ENCODE results near the gene KRT81.
"Not testable (repeated sequence)": the region's sequence is repeated elsewhere in the genome, so short reads cannot be mapped to it uniquely, and the experiment has no call there.

The KRT81 gene

DNA sequence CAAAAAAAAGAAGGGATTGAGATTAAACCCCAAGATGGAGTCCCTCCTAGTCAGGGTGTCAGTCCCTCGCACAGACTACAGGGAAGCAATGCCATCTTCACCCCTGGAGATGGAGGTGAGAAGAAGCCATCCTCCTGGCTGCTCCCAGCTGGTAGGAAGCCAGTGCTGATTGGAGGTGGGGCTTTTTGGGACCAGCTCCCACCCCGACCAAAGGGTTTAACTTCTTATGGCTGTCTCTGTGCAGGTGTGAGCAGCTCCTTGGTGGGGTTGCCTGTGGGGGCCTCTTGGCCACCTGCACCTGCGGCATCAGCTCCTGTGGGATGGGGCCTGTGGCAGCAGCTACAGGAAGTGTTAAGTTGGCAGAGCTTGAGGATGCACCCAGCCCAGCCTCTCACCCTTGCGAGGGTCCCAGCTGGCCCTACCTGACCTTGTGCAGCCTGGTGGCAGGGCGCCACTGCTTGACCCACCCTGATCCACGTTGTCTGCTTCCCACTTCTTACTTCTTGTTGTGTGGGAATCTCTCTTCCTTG lies 20.7 kb downstream of the KRT81 start:
- DNase-seq, result no peak

DNA sequence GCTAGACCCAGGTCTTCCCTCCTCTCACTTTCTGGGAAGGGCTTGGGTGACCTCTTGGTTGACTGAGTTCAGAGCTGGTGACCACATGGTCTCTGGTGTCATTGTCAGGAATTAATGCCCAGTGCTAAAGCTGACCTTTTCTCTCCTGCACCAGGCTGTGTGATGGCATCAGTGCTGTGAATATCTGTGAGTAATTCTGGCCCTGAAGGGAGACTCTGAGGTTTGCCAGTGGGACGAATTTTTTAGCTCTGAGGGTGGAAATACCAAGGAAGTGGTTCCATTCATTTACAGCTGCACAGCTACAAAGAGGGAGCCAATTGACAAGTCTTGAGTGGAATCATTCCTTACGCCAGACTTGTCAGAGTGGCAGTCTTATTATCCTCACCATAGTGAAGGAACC lies 23.1 kb downstream of the KRT81 start:
- no peak for DNase-seq

DNA sequence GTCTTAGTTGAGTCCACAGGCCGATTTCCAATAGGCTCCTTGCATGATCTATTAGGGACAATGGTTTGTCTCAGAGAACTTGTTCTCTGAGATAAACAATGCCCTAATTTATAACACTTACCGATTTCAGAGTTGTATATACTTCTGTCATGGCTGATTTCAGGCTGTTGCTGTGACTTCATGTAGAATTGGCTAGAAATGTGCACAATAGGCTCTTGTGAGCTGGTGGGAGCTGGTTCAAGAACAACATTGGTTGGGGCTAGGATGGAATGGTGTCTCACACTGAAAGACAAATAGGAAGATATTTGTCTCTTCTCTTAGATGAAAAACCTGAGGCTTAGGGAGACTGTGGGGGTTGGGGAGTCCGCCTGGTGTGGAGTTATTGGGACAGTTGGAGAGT lies 23.6 kb downstream of the KRT81 start:
- no peak for DNase-seq

DNA sequence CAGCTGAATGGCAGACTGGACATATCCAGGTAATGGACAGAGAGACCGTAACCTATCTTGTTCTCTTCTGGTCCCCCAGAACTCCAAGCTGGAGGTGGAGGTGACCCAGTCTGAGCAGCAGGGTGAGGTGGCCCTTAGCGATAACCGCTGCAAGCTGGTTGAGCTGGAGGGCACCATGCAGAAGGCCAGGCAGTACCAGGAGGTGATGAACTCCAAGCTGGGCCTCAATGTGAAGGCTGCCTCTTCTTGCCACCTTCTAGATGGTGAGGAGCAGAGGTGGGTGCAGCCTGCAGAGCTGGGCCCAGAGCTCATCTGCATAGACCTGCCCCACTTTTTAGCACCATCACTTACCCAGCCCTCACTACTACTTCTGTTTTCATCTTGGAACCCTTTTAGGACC lies 24.1 kb downstream of the KRT81 start:
- DNase-seq, result no peak

DNA sequence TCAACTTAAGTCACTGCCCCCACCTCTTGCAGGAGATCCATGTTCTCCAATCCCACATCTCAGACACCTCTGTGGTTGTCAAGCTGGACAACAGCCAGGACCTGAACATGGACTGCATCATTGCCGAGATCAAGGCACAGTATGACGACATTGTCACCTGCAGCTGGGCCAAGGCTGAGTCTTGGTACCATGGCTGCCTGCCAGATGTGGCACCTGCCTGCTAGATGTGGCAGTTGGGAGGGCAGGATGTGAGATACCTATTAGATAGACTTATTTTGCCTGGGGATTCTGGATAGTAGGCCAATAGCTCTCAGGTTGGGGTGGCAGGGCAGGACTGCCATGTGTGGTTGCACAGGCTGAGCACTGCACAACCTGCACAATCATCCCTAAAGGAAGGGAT lies 24.8 kb downstream of the KRT81 start:
- no peak for DNase-seq

DNA sequence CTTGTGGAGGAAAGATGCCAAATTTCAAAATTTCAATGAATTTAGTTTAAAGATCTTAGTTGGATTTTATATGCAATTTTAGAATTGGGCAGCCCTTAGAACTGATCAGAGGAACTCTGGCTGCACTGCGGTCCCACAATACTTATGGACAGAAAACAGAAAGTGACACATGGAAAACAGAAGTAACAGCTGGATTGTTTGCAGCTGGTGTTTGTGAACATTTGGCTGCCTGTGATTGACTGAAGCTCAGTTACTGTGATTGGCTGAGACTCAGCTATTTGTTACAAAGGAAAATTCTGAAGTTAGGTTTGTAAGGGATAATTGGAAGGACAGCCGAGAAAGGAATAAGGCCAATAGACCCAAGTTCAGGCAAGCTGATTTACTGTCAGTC lies 26.9 kb downstream of the KRT81 start:
- DNase-seq, result no peak

DNA sequence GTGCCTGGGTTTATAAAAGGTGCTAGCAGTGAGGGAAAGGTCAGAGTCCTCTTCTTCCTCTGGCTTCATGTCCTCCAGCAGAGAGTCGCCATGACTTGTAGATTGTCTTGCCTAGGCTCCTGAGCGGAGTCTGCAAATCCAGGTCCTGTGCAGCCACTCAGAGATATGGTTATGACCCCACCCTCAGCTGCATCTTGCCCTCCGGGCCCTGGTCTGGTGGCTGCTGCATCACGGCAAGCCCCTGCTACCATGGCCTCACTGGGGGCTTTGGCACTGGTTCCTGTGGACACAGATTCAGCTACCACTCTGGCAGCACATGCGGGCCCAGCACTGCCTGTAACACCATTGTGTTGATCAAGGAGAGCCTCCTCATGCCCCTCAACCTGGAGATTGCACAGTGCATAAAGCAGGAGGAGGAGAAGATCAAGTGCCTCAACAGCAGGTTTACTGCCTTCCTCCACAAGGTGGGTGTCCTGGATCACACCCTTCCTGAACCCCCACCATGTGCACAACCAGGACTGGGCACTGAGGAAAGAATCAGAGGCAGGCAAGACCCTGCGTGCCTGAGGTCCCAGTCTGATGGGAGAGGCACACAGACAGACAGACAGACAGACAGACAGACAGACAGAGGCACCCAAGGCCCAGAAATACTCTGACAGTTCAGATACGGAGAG lies 27.4 kb downstream of the KRT81 start:
- no peak for DNase-seq

DNA sequence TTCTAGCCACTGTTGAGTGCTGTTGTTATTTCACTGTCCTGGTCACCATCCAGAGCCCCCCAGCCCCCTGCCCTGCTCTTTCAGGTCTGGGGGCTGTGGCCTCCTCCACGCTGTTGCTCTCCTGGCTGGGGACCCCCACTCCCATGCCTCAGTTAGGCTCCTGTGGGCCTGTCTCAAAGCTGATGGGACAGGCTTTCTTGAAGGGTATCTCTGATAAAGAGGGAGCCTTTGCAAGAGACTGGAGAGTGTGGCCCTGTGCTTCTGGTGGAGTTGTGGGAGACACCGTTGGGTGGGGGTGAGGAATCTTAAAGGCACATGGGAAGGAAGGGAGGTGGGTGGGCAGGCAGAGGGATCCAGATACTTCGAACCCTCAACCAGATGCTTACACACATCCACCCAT lies 29.0 kb downstream of the KRT81 start:
- DNase-seq, result no peak

DNA sequence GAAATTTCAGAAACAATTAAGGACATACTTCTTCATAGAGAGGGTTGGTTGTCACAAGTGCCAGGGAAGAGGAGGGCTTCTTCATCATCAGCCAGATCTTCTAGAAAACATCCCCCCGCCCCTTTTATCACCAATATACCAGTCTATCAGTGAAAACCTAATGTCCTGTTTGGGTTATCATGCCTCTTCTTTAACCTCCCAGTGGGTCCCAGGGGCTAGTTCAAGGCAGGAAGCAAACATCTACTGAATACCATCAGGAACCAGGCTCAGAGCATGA lies 30.2 kb downstream of the KRT81 start:
- no peak for DNase-seq

DNA sequence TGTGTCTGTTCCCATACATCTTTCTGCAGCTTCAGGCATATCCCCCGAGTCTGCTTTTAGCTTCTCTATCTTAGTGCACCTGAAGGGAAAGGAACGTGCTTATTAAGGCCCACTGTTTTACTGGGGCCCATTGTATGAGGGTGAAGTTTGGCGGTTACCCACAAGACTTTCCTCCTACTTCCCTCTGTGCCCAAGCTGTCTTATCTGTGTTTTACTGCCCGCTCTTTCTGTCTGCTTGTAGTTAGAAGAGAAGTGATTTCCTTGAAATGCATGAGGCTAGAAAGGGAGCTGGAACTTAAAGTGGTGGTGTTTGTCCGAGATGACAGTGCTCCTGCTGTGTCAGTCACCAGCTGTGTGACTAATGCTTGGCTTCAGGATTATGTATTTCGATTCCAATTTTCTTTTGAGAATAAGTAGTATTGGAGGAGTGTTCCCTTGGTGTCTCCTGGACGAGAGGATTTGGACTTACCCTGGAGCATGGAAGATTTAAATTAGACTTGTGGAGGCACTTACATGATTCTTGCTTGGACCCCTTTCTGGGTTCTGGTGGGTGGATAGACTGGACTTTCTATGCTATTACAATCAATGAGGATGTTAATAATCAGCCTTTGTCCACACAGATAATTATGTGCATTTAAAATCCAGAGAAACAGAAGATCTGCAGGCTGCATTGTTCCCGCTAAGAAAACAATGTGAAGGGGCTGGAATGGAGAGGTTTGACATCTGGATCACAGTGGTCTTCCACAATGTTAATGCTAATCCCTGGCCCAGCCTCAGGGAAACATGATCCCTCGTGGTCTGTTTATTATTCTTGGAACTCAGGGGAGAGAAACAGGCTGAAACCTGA lies 30.8 kb downstream of the KRT81 start:
- DNase-seq, result peak; percentile 50

DNA sequence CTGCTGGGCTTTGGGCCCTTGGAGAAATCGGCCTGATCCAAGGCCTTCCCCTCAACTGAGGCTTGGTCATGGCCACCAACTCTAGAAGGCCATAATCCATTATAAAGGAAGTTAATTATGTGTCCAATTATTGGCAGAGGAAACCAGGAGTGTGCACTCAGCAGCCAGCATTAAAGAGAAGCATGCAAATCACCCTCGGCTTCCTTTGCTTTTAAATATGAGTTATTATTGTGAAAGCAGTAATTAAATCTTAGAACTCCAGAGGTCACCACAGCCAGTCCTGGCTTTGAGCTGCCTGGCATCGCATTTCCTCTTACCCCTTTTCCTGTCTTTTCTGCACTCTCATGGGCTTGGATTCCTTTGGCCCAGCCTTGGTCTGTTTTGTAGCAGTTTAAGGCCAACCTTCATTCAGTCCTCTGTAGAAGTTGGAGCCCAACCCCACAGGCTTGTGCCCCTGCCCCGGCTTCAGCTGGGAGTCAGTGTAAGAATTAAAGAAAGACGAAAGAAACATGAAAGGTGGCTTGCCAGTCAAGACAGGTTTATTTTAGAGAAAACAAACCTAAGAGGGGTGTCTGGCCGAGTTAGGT lies 31.6 kb downstream of the KRT81 start:
- no peak for DNase-seq

DNA sequence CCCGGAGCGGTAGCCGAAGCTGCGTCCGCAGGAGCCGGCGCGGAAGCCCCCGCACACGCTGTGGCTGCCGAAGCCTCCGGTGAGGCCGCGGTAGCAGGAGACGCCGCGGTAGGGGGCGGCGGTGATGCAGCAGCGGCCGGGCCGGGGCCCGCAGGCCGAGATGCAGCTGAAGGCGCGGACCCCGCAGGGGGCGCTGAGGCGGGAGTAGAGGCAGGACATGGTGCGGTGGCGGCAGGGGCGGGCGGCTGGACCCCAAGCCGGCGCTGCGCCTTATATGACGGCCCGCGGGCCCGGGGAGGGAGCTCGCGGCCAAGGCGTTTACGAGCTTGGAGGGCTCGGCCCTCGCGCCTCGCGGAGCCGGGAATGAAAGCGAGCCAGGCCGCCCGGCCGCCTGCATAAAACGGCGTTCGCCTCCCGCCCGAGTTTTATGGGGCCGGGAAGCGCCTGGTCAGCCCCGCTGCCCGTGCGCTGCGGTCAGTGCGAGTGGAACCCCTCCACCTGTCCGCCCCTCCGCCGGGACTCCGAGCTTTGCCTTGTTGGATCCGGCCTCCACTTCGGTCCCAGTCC lies 32.9 kb downstream of the KRT81 start:
- peak; percentile 47 for DNase-seq

DNA sequence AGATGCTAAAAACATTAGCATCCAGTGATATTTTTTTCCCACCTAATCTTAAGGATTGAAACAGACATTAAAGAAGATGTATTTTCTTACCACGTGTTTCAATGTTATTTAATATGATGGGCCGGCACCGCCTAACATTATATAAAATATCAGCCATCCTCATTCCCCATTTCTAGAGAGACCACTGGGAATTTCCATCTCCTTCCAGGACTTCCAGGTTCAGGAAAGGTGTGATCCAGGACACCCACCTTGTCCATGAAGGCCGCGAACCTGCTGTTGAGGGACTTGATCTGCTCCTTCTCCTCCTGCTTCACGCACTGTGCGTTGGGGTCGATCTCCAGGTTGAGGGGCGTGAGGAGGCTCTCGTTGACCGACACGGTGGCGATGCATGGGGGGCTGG lies 33.4 kb downstream of the KRT81 start:
- DNase-seq, result not testable (repeated sequence)

DNA sequence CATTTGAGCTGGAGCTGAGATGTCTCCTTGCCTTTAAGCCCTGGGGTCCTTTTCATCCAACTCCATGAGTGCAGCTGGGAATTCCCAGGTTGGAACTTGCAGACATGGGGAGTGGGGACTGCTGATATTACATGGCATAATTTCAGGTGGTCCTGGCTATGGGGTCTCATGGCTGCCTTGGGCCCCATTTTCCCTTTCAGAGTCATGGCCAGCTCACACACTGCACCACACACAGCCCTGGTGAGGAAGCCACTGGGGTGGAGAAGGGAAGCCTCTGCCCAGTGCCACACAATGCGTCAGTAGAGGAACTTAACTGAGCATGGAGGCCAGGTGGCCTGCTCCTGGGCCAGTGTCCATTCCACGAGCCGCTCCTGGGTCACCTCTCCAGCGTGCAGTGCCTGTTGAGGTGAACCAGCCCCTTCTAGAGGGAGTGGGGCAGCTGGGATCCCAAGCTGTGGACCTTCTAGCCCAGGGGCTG lies 34.2 kb downstream of the KRT81 start:
- no peak for DNase-seq

DNA sequence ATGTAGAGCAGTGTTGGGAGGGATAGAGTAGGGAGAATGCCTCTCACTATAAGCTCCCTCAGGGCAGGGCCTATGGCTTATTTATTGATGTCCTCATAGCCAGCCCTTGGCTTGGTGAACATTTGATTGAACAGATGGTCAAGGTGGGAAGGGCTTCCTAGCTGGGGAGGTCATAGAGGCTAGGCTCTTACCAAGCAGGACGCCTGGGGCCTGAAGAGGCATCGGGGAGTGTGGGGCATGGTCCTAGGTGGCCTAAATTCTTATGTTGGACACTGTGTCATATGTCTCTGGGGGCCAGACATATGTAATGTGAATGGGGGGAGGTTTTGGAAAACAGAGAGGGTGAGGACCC lies 34.8 kb downstream of the KRT81 start:
- no peak for DNase-seq

DNA sequence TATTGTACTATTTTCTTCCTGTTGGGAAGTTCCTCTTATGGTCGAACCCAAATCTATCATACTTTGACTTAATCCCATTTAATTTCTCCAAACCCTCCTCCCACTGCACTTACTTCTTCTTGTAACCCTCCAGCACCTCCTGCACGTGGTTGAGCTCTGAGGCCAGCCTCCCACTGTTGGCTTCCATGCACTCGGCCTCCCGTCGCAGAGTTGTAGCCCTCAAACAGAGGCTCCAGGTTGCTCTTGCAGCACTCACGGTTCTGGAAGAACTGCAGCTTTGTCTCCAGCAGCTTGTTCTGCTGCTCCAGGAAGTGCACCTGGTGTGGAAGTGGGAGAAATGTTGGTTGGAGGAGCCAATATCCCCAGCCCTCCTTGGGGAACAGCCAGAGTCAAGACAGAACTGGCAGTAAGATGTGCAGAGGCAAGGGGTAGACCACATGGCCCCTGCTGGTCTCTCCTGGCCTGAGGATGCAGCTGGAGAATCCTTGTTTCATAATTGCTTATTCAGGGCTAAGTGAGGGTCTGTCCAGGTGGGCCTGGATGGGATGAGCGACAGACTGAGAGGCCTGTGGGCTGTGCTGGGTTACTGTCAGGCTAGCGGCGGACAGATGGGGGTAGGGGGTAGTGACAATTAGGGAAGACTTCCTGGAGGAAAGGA lies 35.3 kb downstream of the KRT81 start:
- no peak for DNase-seq

DNA sequence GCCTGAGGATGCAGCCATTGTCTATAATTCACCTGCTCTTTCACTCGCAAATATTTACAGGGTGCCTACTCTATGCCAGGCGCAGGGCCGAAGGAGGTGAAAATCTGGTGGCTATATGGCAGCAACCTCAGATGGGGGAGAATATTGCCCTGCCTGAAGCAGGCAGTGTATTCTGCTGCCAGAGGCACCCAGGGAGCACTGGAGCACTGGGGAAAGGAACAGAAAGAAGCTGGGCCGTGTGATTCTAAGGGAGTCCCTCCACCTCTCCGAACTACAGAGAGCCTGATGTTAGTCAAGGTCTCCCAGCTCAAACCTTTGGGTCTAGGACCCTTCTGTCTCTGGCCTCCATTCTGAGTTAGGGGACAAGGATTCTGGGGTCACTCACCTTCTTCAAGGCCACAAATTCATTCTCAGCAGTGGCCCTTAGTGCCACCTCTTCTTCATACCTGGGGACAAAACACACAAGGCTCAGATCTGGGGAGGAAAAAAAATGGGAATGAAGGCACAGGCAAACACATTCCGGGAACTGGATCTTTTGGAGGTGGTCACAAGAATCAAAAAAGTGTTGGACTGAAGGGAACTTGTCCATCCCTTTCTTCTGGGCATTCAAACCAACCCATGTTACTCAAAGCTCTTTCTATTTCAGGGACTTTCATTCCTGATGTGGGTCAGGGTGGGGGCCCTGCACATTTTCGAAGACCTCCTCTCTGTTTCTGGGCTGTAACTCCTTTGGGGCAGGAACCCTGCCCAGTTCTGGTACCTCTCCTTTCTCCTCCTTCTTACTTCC lies 36.2 kb downstream of the KRT81 start:
- DNase-seq, result no peak

DNA sequence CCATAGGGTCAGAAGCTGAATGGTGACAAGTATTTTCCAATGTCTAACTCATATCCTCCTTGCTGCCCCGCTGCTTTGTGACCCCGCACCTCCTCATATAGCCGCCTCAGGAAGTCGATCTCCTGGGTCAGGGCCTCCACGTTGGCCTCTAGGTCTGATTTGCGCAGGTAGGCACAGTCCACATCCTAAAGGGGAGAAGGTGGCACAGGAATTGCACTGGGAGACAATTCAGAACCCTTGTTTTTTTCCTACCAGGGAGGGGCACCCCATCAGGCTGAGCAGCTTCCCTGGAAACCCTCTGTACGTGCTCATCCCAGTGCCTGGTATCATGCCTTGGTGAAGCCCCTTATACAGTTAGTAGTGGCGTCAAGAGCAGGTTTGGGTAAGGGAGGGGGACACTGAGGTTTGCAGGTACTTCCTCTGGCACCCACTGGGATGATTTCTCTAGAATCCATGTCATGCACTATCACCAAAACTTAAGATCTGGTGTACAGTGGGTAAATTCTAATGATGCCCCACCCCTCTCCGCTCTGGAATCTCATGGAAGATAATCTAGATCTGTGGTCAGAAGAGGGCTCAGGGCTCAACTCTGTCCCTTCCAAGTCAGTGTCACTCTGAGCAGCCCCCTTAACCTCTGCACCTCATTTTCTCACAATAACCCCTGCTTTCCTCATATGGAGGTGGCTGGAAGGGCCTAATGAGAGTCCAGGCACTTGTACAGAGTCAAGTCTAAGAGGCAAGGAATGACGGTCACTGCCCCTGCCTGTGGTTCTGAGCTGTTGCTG lies 37.0 kb downstream of the KRT81 start:
- no peak for DNase-seq

DNA sequence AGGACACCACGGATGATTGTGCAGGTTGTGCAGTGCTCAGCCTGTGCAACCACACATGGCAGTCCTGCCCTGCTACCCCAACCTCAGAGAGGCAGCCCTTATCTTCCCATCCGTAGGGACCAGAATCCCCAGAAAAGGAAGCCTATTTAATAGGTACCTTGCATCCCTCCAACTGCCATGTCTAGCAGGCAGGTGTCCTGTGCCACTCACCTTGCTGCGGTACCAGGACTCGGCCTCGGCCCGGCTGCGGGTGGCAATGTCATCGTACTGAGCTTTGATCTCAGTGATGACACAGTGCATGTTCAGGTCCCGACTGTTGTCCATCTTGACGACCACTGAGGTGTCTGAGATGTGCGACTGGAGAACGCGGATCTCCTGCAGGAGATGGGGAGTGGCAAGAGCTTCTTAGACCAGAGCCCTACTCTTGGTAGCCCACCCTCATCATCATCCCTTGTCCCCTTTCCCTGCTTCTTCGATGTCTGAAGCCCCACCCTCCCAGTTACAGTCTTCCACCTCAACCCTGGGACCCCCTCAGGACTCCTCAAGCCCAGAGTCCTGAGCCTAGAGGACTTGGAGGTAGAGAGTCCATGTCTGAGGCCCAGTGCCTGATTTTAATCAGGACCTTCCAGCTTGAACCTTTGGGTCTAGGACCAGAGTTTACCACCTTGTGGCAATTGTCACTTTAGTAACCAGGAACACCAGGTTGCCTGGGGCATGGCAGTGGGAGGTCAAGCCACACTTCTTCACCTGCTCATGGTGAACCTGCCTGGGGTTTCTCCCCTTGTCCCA lies 37.7 kb downstream of the KRT81 start:
- DNase-seq, result no peak

DNA sequence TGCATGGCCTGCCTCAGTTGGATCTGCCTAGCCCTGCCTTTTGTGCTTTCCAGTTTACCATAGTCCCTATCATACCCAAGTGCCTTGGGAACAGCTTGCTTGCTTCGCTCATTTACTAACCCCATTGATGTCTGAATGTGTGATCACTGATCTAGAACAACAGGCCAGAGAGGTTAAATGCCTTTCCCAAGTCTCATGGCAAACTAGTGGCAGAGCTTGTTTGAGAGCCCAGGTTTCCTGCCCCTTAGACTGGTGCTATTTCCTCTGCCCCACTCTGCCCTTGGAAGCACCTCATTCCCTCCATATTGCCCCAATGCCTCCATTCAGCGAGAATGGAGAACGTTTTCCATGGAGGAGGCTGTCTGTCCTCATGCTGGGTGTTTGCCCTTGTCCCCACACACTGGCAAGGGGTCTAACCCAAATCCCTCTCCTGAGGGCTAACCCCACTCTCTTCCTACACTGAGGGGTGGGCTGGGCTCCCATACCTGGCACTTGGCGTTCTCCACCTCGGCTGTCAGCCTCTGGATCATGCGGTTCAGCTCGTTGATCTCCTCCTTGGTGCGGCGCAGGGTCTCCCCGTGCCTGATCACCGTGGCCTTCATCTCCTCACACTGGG lies 38.5 kb downstream of the KRT81 start:
- no peak for DNase-seq

Data from fibroblast of skin of right biceps (primary cell).